ENCODE data around the gene ZC3H4. TPM values are rescaled to one million over a fixed set of nuclear protein-coding genes. Genes with fewer than 3 reads are reported as not detected.

Gene ZC3H4
- total and polyA plus RNA-seq, 2 donors (not counting 1 experiment from before 2014, with no cell fraction given), result 8.4 to 13.5 TPM

DNA sequence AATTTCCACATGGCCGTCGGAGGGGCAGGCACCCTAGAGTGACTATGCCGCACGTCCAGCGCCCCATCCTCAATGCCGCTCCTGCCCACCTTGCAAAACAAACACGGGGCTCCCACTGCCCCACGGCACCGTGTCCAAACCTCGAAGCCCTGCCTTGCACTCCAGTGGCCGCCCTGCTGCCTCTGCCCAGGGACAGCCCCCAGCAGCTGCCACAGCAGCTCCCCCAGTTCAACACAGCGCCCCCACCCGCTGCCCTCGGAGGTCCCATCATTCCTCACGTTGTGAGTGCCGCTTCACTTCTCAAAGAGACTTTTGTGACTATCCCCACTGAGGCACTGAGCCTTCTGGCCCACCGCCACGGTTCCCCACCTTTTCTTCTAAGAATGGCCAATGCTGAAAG, 42.8 kb downstream of the ZC3H4 start:
- H3K9me3 ChIP-seq (ENCODE audit: control insufficient read depth, insufficient read depth, low read depth, low read length), result no peaks in the 10 kb centered on the region
- no peak for TF ChIP-seq EZH2 (IDR thresholded peaks at IDR 0.05; ENCODE audit: low read length, missing control alignments)
- TF ChIP-seq, protein P1, sequence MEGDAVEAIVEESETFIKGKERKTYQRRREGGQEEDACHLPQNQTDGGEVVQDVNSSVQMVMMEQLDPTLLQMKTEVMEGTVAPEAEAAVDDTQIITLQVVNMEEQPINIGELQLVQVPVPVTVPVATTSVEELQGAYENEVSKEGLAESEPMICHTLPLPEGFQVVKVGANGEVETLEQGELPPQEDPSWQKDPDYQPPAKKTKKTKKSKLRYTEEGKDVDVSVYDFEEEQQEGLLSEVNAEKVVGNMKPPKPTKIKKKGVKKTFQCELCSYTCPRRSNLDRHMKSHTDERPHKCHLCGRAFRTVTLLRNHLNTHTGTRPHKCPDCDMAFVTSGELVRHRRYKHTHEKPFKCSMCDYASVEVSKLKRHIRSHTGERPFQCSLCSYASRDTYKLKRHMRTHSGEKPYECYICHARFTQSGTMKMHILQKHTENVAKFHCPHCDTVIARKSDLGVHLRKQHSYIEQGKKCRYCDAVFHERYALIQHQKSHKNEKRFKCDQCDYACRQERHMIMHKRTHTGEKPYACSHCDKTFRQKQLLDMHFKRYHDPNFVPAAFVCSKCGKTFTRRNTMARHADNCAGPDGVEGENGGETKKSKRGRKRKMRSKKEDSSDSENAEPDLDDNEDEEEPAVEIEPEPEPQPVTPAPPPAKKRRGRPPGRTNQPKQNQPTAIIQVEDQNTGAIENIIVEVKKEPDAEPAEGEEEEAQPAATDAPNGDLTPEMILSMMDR (conservative IDR thresholded peaks at IDR 0.05 in 1 of 2, IDR thresholded peaks at IDR 0.05 in 1 of 2; ENCODE audit: low read depth in 1 of 2, low read length in 2 of 2), result no peak
- no peak for DNase-seq (ENCODE audit: low read depth in 2 of 2)
- H3K4me1 ChIP-seq (ENCODE audit: control insufficient read depth, extremely low read depth, insufficient read depth, low read length), result no peaks in the 10 kb centered on the region
- H3K4me3 ChIP-seq (replicated peaks in 1 of 4; ENCODE audit: control extremely low read depth in 1 of 4, insufficient read depth in 1 of 4, low read depth in 3 of 4, low read length in 4 of 4), result no peak overlapping the region
- H3K27ac ChIP-seq (ENCODE audit: insufficient read depth, low read length), result no peak overlapping the region
- no peaks in the 10 kb centered on the region for H3K27me3 ChIP-seq (ENCODE audit: control insufficient read depth, insufficient read depth, low read length)
- H3K4me2 ChIP-seq (ENCODE audit: extremely low read depth, insufficient read depth, low read length), result no peak overlapping the region
- no peak overlapping the region for H2AFZ ChIP-seq (ENCODE audit: low read length)
- no peak overlapping the region for H3K9ac ChIP-seq (ENCODE audit: insufficient read depth, low read length)
- peaks cover 35% of the 10 kb centered on the region for H3K36me3 ChIP-seq (ENCODE audit: control insufficient read depth, insufficient read depth, low read length)
- no peaks in the 10 kb centered on the region for H4K20me1 ChIP-seq (ENCODE audit: control insufficient read depth, extremely low read depth, insufficient read depth, low read length)
- peaks cover 6% of the 10 kb centered on the region for H3K79me2 ChIP-seq (ENCODE audit: control insufficient read depth, insufficient read depth, low read length)

DNA sequence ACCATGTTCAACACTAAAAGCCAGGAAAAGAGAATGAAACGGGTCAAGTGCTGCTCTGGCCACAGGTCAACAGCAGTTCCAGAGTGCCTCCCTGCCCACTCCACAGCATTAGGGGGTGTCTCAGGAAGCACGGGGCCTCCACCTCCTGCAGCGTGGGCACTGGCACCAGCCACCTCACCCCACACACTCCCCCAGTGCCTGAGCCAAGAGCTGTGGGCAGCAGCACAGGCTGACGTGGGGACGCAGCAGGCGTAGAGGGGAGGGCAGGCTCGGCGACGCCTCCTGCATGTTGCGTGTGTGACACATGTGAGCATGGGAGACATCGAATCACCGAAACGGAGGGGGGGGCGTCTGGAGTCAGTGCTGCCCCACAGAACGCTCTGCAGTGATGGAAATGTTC, 43.8 kb downstream of the ZC3H4 start:
- Histone ChIP-seq H3K4me3 (replicated peaks in 1 of 4; ENCODE audit: control extremely low read depth in 1 of 4, insufficient read depth in 1 of 4, low read depth in 3 of 4, low read length in 4 of 4) (no peak overlapping the region), H3K79me2 (ENCODE audit: control insufficient read depth, insufficient read depth, low read length) (no peaks in the 10 kb centered on the region), H2AFZ (ENCODE audit: low read length) (no peak overlapping the region), H3K36me3 (ENCODE audit: control insufficient read depth, insufficient read depth, low read length) (peaks cover 41% of the 10 kb centered on the region), H3K27me3 (ENCODE audit: control insufficient read depth, insufficient read depth, low read length) (no peaks in the 10 kb centered on the region), H3K9ac (ENCODE audit: insufficient read depth, low read length) (no peak overlapping the region), H3K9me3 (ENCODE audit: control insufficient read depth, insufficient read depth, low read depth, low read length) (no peaks in the 10 kb centered on the region), H3K27ac (ENCODE audit: insufficient read depth, low read length) (no peak overlapping the region), H4K20me1 (ENCODE audit: control insufficient read depth, extremely low read depth, insufficient read depth, low read length) (no peaks in the 10 kb centered on the region), H3K4me1 (ENCODE audit: control insufficient read depth, extremely low read depth, insufficient read depth, low read length) (no peaks in the 10 kb centered on the region), H3K4me2 (ENCODE audit: extremely low read depth, insufficient read depth, low read length) (no peak overlapping the region)
- no peak for TF ChIP-seq EZH2 (IDR thresholded peaks at IDR 0.05; ENCODE audit: low read length, missing control alignments)
- TF ChIP-seq, protein P1 (conservative IDR thresholded peaks at IDR 0.05 in 1 of 2, IDR thresholded peaks at IDR 0.05 in 1 of 2; ENCODE audit: low read depth in 1 of 2, low read length in 2 of 2), result no peak
- DNase-seq (ENCODE audit: low read depth in 2 of 2), result no peak

DNA sequence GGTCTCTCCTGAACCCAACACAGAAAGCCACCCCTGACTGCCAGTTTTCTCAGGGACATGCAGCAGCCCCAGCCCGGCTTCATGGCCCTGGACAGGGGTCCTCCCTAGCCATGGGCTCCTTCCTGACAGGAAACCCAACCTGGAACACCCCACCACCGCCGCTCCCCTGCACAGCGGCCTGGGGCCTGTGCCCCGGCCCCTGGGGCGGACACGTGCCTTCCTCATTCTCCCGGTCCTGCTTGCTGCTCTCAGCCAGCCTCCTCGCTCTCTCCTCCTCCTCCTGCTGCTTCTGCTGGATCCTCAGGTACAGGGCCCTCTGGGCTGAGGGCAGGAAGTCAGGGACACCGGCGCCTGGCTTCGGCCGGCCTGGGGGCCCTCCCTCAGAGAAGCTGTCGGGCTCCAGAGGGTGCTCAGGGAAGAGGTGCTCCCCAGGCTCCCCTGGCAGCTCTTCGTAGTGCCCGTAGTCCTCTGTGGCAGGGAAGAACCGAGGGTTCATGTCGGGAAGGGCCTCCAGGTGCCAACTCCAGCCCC, 44.6 kb downstream of the ZC3H4 start:
- H3K4me1 ChIP-seq (ENCODE audit: control insufficient read depth, extremely low read depth, insufficient read depth, low read length), result no peaks in the 10 kb centered on the region
- no peaks in the 10 kb centered on the region for H3K79me2 ChIP-seq (ENCODE audit: control insufficient read depth, insufficient read depth, low read length)
- no peak overlapping the region for H3K4me3 ChIP-seq (replicated peaks in 1 of 4; ENCODE audit: control extremely low read depth in 1 of 4, insufficient read depth in 1 of 4, low read depth in 3 of 4, low read length in 4 of 4)
- DNase-seq (ENCODE audit: low read depth in 2 of 2), result no peak
- no peaks in the 10 kb centered on the region for H3K9me3 ChIP-seq (ENCODE audit: control insufficient read depth, insufficient read depth, low read depth, low read length)
- H3K27ac ChIP-seq (ENCODE audit: insufficient read depth, low read length), result no peak overlapping the region
- H3K9ac ChIP-seq (ENCODE audit: insufficient read depth, low read length), result no peak overlapping the region
- H3K27me3 ChIP-seq (ENCODE audit: control insufficient read depth, insufficient read depth, low read length), result no peaks in the 10 kb centered on the region
- H4K20me1 ChIP-seq (ENCODE audit: control insufficient read depth, extremely low read depth, insufficient read depth, low read length), result no peaks in the 10 kb centered on the region
- TF ChIP-seq EZH2 (IDR thresholded peaks at IDR 0.05; ENCODE audit: low read length, missing control alignments), result no peak
- TF ChIP-seq, protein P1 (conservative IDR thresholded peaks at IDR 0.05 in 1 of 2, IDR thresholded peaks at IDR 0.05 in 1 of 2; ENCODE audit: low read depth in 1 of 2, low read length in 2 of 2), result no peak
- no peak overlapping the region for H2AFZ ChIP-seq (ENCODE audit: low read length)
- H3K36me3 ChIP-seq (ENCODE audit: control insufficient read depth, insufficient read depth, low read length), result peaks cover 40% of the 10 kb centered on the region
- no peak overlapping the region for H3K4me2 ChIP-seq (ENCODE audit: extremely low read depth, insufficient read depth, low read length)

Measured in fibroblast of lung (primary cell).